GM12873 (cell line): Measurements from ENCODE around the gene SBF2.

Experiments used
- CTCF ChIP-seq: IDR thresholded peaks from 2 replicates; pipeline ENCODE4 v1.5.1; 2012; ENCODE audit warnings: low read depth, mild to moderate bottlenecking, moderate library complexity, low read length, control low read depth; ENCODE audit not compliant: insufficient read depth; ENCODE audit errors: missing control alignments

The SBF2 gene

GRCh38 chr11:9817191-9817590 lies 476.8 kb downstream of the SBF2 start:
- TF ChIP-seq CTCF = no peak

GRCh38 chr11:9815486-9816136 lies 478.4 kb downstream of the SBF2 start:
- no peak for TF ChIP-seq CTCF

- TF ChIP-seq CTCF = no peak
Observed at GRCh38 chr11:9814108-9814507, 479.9 kb downstream of the SBF2 start.

GRCh38 chr11:9808943-9809342 lies 485.1 kb downstream of the SBF2 start:
- no peak for TF ChIP-seq CTCF

GRCh38 chr11:9806946-9807687 lies 486.9 kb downstream of the SBF2 start:
- TF ChIP-seq CTCF = no peak

GRCh38 chr11:9804419-9804902 lies 489.6 kb downstream of the SBF2 start:
- TF ChIP-seq CTCF = no peak

- no peak for TF ChIP-seq CTCF
Observed at GRCh38 chr11:9803685-9804418, 490.2 kb downstream of the SBF2 start.
